ENCODE data around the gene HTR2A.

Gene HTR2A

DNA sequence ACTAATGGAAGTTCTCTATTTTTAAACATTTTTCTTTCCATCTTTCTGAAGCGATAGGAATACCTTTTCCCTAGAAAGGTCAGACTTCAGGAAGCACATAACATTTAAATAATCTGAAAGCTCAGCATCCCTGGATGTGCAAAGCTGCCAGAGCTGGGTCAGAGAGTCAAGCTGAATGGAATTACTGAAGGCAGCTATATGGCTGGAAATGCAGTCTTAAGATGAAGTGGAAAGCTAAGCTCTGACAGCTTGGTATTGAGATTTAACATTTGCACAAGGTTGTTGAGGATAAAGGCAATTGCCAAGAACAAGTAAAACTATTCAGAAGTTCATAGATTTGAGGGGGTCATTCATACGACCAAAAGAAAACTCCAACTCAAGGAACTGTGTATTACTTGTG, 28.8 kb downstream of the HTR2A start:
- DNase-seq (ENCODE audit: low spot score) = no peak

GRCh38 chr13:46866150-46866549, 30.7 kb downstream of the HTR2A start:
- peak; percentile 37 for DNase-seq (ENCODE audit: low spot score)

DNA sequence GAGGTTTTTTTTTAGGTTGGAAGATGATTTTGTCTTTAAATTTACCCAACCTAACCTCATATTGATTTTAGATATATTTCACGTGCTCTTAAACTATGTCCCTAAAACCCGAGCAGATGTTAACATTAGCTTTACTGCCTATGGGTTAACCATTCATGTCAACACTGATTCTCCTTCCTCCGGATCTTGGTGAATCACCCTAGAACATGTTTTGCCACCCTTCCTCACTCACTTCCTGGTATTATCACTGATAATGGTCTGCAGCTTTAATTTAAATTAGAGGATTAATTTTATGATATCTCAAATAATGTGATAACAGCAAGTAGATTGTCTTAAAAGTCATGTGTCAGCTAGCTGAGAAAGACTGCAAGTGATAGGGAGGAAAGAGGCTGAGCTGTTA, 31.9 kb downstream of the HTR2A start:
- no peak for DNase-seq (ENCODE audit: low spot score)

DNA sequence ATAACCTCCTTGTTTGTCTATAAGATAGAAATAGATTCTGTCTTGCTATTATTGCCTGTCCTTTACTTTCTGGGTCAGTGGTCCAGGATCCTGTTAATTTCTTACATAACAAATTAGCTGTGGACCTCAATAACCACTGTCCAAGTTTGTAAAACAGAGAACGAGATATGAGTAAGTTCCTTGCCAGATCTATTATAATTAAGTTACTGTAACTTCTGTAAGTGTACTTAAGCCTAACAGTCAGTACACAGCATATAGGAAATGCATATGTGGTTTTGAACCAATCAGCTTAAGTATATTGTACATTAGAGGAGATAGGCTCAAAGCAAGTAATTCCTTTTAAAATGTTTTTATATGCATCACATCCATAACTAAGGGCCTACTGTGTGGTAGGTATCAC, 34.9 kb downstream of the HTR2A start:
- no peak for DNase-seq (ENCODE audit: low spot score)

DNA sequence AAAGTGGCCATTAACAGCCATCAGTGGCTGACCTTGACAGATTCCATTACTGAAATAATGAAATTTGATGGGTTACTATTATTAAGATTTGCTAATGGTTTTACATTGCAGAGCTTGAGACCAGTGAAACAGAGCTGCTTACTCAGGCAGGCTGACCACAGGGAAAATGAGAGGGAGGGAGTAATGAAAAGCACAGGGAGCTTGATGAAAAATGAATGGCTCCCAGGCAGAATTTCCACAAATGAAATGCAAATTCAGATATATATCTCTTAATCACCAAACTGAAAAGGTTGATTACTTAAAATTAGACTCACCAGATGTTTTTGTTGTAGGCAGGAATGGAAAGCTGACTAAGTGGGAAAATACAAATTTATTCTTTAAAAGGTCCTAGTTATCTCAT, 36.1 kb downstream of the HTR2A start:
- no peak for DNase-seq (ENCODE audit: low spot score)

- no peak for DNase-seq (ENCODE audit: low spot score)
Observed at GRCh38 chr13:46858776-46859175, 38.1 kb downstream of the HTR2A start.

DNA sequence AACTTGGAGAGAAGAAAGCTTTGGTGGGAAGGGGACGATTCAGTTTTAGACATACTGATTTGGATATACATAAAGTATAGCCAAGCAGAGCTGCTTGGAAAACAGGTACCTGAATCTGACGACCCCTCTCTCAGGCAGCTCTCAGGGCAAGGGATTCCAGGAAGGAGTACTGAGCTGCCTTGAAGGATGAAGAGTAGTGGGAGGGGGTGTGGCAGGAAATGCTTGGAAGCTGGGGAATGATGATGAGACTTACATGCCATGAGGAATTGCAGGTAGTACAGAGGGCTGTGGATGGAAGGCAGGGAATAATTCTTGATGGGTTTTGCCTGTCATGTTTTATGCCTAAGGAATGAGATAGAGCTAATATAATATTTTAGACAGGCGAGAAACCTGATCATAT, 38.7 kb downstream of the HTR2A start:
- no peak for DNase-seq (ENCODE audit: low spot score)

DNA sequence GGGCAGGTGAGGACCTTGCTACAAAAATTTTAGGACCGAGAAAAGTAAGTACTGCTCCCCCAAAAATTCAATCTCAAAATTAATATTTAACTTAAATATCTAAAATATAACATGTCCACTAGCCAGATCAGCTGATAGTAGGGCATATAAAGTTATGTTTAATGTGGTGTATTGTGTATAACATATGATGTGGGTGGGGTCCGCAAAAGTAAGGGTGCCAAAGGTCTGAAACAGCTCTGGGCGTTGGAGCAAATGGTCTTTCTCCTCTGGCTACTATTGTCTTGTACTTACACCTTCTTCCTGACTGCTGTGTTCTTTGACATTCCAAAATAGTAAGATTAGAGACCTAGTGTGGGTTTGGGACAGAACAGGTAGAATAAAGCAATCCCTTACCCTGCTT, 41.2 kb downstream of the HTR2A start:
- no peak for DNase-seq (ENCODE audit: low spot score)

DNA sequence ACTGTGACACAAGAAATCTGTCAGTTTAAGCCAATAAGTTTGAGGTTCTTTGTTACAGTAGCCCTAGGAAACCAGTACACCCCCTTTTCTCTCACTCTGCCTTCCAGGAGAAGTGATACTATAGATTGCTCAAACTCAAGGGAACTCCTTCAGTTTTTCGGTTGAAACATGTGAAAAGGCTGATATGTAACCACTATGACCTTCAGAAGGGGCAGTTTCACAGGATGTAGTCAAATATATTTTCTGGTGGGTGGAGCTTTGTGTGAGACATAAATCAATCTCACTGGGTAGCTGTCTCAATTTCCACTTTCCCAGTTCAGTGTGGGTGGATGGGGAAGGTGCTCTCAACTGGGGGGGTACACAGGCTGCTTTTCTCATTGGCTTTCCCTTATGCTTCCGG, 41.7 kb downstream of the HTR2A start:
- no peak for DNase-seq (ENCODE audit: low spot score)

GRCh38 chr13:46852168-46852567, 44.7 kb downstream of the HTR2A start:
- no peak for DNase-seq (ENCODE audit: low spot score)

GRCh38 chr13:46850214-46850613, 46.6 kb downstream of the HTR2A start:
- no peak for DNase-seq (ENCODE audit: low spot score)

DNA sequence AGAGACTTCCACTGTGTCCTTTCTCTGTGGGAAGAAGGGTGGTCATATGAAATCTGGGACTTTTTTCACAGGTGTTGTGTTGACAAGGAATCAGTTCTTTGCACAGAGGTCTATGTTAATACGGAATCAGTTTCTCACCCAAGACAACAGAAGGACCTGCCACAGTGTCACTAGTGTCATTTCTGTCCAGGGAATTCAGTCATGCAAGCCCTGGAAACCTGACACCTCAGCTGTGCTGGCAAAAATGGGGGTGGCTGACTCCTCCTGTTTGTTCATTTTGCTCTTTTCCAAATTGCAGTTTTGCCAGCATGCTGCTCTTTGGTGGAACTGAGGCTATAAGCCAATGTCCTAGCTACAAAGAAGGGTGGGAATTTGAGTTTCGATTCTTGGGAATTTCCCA, 50.1 kb downstream of the HTR2A start:
- no peak for DNase-seq (ENCODE audit: low spot score)

- no peak for DNase-seq (ENCODE audit: low spot score)
Observed at GRCh38 chr13:46845146-46845545, 51.7 kb downstream of the HTR2A start.

GRCh38 chr13:46844431-46844830, 52.4 kb downstream of the HTR2A start:
- no peak for DNase-seq (ENCODE audit: low spot score)

DNA sequence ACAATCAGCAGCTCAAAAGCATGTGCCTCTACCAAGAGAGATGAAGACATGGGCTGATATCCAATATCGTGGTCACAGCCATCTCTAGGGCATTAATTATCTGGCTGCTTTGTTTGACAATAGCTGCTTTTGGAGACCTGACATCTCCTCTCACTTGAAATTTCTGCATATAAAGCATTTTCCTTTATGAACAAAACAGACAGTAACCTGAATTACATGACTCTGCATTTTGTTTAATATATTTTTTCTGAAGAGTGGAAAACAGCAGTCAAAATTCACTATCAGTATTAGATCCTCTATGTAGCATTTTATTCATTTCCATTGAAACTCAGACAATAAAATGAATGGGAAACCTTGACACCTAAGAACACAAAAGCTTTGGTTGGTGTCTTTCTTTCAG, 57.5 kb downstream of the HTR2A start:
- no peak for DNase-seq (ENCODE audit: low spot score)

DNA sequence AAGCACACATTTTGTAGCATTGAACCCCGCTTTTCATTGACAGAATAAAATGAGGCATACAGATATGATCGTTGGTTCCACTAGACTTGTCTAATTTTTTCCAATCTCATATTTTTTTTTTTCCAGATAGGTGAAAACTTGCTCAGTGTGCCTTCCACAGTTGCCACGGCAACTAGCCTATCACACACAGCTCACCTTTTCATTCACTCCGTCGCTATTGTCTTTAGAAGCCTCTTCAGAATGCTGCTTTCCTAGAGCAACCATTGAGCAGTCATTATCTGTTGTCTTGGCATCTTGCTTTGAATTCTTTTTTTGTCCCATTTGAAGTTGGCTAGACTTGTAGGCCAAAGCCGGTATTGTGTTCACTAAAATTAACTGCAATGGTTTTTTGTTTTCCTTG, 62.2 kb downstream of the HTR2A start:
- no peak for DNase-seq (ENCODE audit: low spot score)

- peak; percentile 26 for DNase-seq (ENCODE audit: low spot score)
Observed at GRCh38 chr13:46831588-46832194, 65.2 kb downstream of the HTR2A start.

- no peak for DNase-seq (ENCODE audit: low spot score)
Observed at GRCh38 chr13:46830405-46831005, 66.3 kb downstream of the HTR2A start.

DNA sequence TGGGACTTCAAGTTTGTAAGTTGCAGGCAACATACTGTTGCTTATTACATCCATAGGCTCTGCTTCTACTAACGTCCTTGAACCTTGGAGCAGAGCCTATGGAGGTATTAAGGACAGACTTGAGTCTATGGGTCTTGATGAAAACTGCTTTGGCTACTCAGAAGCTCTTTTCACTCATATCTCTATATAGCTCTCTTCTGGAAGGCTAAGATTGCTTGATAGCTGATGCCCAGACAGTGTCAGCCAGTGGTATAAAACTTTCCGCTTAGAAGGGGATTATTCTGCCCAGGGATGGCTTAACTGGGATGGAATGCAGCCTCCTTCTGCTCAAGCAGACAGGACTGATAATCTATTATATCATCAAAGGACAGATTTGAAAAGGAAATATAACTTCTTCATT, 74.3 kb downstream of the HTR2A start:
- DNase-seq (ENCODE audit: low spot score) = no peak

DNA sequence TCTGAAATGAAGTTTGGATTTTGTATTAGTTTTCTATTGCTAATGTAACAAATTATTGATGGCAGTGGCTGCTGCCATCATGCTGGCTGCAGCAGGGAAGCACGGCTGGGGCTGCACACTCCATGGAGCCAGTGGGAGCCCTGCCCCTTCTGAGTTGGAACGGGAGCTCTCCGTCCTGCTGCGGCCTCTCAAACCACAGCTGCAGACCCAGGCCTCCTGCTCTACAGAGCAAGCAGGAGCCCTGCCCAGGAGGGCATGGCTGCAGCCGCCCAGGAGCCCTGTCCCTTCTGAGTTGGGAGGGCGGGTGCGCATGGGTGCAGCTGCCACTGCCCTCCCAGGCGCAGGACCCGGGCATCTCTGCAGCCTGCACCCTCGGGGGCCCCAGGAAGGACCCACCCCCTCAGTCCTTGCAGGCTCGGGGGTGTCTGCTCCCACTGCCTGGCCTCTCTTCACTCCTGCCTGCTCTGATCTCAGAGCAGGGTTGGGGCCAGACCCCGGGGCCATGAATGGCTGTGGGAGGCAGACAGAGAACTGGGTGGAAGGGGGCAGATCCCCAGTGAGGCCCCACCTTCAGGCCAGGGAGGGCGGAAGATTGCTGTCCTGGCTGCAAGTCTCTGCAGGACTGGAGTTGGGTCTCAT, 78.9 kb downstream of the HTR2A start:
- no peak for DNase-seq (ENCODE audit: low spot score)

- DNase-seq (ENCODE audit: low spot score) = no peak
Observed at GRCh38 chr13:46817095-46817494, 79.8 kb downstream of the HTR2A start.

DNA sequence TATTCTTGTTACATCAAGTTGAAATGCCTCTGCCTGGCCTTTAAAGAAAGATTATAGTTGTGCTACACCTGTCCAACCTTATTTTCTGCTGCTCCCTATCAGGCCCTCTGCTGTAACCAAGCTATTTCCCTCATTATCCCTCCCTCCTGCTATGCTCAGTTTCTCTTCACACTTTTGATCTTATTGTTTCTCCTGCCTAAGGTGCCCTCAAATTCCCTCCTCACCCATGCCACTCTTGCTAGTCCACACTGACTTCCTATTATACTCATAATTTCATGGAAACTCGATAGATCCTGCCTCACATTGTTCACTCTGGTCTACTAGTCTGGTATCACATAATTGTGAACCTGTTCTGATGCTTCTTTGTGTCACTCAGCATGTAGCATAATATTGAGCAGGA, 80.5 kb downstream of the HTR2A start:
- no peak for DNase-seq (ENCODE audit: low spot score)

DNA sequence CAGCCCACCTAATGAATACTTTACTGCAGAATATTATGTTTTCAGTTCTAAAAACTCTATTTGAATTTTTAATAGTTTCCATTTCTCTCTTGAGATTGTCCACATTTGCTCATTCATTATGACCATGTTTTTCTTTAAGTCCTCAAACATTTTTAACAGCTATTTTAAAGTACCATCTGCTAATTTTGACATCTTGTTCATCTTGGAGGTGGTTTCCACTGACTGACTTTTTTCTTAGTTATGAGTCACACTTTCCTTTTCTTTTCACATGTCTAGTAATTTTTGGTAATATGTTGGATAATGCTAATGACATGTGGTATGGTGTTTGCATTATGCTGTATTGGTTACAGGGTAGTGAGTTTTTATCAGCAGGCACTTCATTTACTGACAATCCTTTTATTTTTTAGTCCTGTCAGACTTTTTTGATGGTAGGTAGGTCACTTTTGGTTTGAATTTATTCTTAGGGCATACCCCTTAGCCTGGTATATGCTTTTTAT, 84.5 kb downstream of the HTR2A start:
- no peak for DNase-seq (ENCODE audit: low spot score)

DNA sequence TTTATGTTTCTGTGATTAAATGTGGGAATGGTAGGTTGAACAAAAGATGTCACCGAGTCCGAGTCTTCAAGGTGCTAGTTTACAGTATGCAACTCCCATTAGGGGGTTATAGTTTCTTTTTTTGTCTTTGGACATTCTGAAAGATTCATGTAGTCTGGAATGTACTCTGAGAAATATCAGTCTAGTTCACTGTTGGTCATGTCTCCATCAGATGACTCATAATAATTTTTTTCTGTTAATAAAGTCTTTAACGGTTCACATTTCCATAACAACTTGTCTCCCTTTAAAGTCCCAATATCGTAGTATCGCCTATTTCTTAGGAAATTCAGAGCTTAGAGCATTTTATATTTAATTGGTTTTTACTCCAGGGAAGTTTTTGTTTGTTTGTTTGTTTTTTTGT, 86.4 kb downstream of the HTR2A start:
- peak; percentile 22 for DNase-seq (ENCODE audit: low spot score)

All from AG08396 (cell line).